Upper lobe of right lung (tissue), 1 donor: ENCODE data around the gene HS3ST6. TPM values are rescaled to one million over a fixed set of nuclear protein-coding genes. Genes with fewer than 3 reads are reported as not detected.
"Not testable (repeated sequence)": the region's sequence is repeated elsewhere in the genome, so short reads cannot be mapped to it uniquely, and the experiment has no call there.

Source experiments
- ATAC-seq: fragments of 200-7000 bp; cut with Tn5 transposase; one replicate; pipeline ENCODE4 v1.9.1; 2020; ENCODE audit warnings: mild to moderate bottlenecking, moderate library complexity
- DNase-seq: peaks from one replicate; pipeline ENCODE4 v3.0.0-alpha.2; 2020
- H3K27ac ChIP-seq: fragments of 200-600 bp; one replicate; pipeline ENCODE4 v1.8.0; 2022
- H3K27me3 ChIP-seq: fragments of 200-600 bp; one replicate; pipeline ENCODE4 v1.8.0; 2022; ENCODE audit warnings: mild to moderate bottlenecking
- H3K36me3 ChIP-seq: fragments of 200-600 bp; one replicate; pipeline ENCODE4 v1.8.0; 2022
- H3K4me1 ChIP-seq: fragments of 200-600 bp; one replicate; pipeline ENCODE4 v1.8.0; 2022
- H3K4me3 ChIP-seq: fragments of 200-600 bp; one replicate; pipeline ENCODE4 v1.8.0; 2022; ENCODE audit warnings: mild to moderate bottlenecking
- H3K9me3 ChIP-seq: fragments of 200-600 bp; one replicate; pipeline ENCODE4 v1.8.0; 2022
- CTCF ChIP-seq: fragments of 200-600 bp; IDR thresholded peaks from one replicate; pipeline ENCODE4 v1.8.0; 2022; ENCODE audit warnings: antibody characterized with exemption
- intact Hi-C: fragments of 100-400 bp; cut with DNase I; formaldehyde crosslinking; loops from one replicate; pipeline ENCODE4 v1.11.0; 2022
- total RNA-seq: library from RNA; stranded (reverse); fragmentation: NEBNext Ultra II Directional; extraction: Animal tissue kit (Norgen Biotek cat#: 25700); gene quantifications from one replicate; pipeline ENCODE4 v1.2.1, GENCODE V29; 2021
- donor health status: DM: no; HTN: yes; CAD: no; lungs with severe emphysema.

The HS3ST6 gene
- total RNA-seq, 1 donor from 2014 or later: not detected

- ATAC-seq (peak; percentile 0), DNase-seq (no peak)
- H3K4me1 ChIP-seq: peaks cover 26% of the 10 kb centered on the region
- peaks cover 27% of the 10 kb centered on the region for H3K36me3 ChIP-seq
- peak overlapping the region; percentile 75 for H3K4me3 ChIP-seq
- intact Hi-C loops: no loop called here
- H3K9me3 ChIP-seq: no peaks in the 10 kb centered on the region
- peak; percentile 8 for TF ChIP-seq CTCF
- peak overlapping the region; percentile 98 for H3K27ac ChIP-seq
- H3K27me3 ChIP-seq: no peaks in the 10 kb centered on the region
Measured at GRCh38 chr16:1963806-1964505, 45.7 kb upstream of the HS3ST6 start.

DNA sequence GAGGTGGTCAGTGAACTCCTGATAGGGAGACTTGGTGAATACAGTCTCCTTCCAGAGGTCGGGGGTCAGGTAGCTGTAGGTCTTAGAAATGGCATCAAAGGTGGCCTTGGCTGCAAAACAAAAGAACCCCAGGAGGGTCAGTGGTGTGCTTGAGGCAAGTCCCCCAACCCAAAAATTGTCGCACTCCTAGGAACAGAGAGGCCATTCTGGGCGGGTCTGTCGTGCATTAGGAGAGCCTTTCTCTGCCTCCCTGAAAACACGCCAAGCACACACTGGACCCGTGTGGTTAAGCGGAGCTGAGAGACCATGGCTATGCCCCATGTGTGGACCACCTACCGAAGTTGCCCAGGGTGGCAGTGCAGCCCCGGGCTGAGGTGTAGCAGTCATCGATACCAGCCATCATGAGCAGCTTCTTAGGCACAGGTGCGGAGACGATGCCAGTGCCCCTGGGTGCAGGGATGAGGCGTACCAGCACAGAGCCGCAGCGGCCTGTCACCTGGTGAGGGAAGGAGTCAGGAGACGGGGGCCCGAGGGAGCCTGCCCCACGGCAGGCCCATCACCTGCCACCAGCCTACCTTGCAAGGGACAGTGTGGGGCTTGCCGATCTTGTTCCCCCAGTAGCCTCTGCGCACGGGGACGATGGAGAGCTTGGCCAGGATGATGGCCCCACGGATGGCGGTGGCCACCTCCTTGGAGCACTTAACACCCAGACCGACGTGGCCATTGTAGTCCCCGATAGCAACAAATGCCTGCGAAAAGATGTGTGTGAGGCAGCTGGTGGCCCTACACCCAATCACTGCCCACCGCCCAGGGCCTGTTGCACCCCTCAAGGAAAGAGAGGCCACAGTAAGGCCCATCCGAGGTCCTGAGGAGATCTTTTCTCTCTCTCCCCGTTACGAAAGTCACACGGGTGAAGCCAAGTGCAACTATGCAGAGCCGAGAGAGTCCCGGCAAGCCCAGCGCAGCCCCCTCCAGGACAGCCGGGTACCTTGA is 44.2 kb upstream of the HS3ST6 start:
- DNase-seq: peak; percentile 66
- Histone ChIP-seq H3K36me3 (peaks cover 27% of the 10 kb centered on the region), H3K4me1 (peaks cover 28% of the 10 kb centered on the region)
- ATAC-seq, H3K4me3 ChIP-seq, intact Hi-C loops, H3K9me3 ChIP-seq, H3K27me3 ChIP-seq, H3K27ac ChIP-seq: not testable (repeated sequence)

DNA sequence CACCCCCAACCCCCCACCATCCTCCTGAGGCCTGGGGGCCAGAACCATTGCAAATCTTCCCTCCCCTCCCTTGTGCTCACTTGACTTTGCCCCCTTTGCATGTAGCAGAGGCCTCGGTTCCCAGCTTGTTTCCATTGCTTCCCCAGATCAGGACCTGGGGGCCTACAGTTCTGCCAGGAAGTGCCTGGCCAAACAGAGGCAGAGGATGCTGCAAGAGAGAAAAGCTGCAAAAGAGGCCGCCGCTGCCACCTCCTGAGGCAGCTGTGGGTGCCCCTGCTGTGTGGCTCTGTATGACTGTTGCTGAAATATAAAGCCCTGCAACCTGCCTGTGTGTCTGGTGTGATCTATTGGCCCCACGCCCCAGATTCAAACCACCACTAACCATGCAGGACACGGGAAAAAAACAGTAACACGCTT is 43.4 kb upstream of the HS3ST6 start:
- H3K27ac ChIP-seq: no peak overlapping the region
- no peak for ATAC-seq
- TF ChIP-seq CTCF: no peak
- H3K27me3 ChIP-seq: no peaks in the 10 kb centered on the region
- DNase-seq: no peak
- no peak overlapping the region for H3K4me3 ChIP-seq
- peaks cover 28% of the 10 kb centered on the region for H3K4me1 ChIP-seq
- intact Hi-C loops: no loop called here
- peaks cover 27% of the 10 kb centered on the region for H3K36me3 ChIP-seq
- H3K9me3 ChIP-seq: no peaks in the 10 kb centered on the region

GRCh38 chr16:1960665-1961630 is 42.7 kb upstream of the HS3ST6 start:
- intact Hi-C loops: no loop called here
- peaks cover 27% of the 10 kb centered on the region for H3K36me3 ChIP-seq
- H3K27ac ChIP-seq: peak overlapping the region; percentile 91
- no peaks in the 10 kb centered on the region for H3K27me3 ChIP-seq
- H3K9me3 ChIP-seq: no peaks in the 10 kb centered on the region
- no peak for ATAC-seq
- TF ChIP-seq CTCF: no peak
- DNase-seq: no peak
- peaks cover 26% of the 10 kb centered on the region for H3K4me1 ChIP-seq
- peak overlapping the region; percentile 93 for H3K4me3 ChIP-seq

DNA sequence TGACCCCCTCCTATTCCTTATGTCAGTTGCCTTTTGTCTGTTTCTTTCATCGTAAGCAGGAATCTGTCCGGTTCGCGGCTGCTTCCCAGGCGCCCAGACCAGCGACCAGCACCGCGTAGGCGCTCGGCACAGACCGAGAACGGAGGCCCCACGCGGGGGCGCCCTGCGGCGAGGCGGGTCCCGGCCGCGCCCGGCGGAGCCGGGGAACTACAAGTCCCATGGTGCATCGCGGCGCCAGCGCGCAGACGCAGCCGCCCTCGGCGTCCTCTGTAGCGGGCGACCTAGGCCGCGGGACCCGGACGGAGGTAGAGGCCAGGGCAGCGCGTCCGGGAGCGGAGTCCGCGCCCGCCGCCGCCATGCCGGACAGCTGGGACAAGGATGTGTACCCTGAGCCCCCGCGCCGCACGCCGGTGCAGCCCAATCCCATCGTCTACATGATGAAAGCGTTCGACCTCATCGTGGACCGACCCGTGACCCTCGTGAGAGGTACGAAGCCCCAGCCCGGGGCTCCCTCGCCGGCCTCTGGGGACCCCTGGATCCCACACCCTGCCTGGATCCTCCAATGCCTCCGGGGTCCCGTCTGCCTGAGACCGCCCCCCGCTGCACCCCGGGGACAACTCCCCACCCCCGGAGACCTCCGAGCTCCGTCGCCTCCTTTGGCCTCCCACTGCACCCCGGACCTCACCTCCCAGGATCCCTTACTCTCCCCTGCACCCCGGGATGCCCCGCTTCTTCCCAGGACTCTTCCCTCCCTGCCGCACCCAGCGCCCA is 41.2 kb upstream of the HS3ST6 start, which contains the start of gene NDUFB10:
Gene NDUFB10, plus strand, starts transcription at position 270 of the 771 bp plus-strand sequence. Its CDS starts 87 bp downstream, at position 357.
- peak; percentile 97 for DNase-seq
- peak; percentile 76 for TF ChIP-seq CTCF
- peaks cover 19% of the 10 kb centered on the region for H3K4me1 ChIP-seq
- no peaks in the 10 kb centered on the region for H3K27me3 ChIP-seq
- H3K4me3 ChIP-seq: peak within 1 kb of the TSS; percentile 93
- H3K9me3 ChIP-seq: no peaks in the 10 kb centered on the region
- intact Hi-C loops: no loop called here
- peaks cover 27% of the 10 kb centered on the region for H3K36me3 ChIP-seq
- ATAC-seq: peak; percentile 97
- peak within 1 kb of the TSS; percentile 91 for H3K27ac ChIP-seq
